Gastroesophageal sphincter (tissue), 3 donors: ENCODE results near the gene SDK2.

Source experiments
- EP300 ChIP-seq: sonication (generic); formaldehyde crosslinking; IDR thresholded peaks from one replicate; pipeline ENCODE4 v1.6.1; 2017; ENCODE audit warnings: antibody characterized with exemption, mild to moderate bottlenecking
- POLR2A ChIP-seq, 2 donors: fragments of 450-650 bp; IDR thresholded peaks; one replicate each; pipeline ENCODE4 v1.6.1; 2017; ENCODE audit warnings: antibody characterized with exemption in 2 of 2, mild to moderate bottlenecking in 2 of 2, moderate library complexity in 1 of 2
- POLR2AphosphoS5 ChIP-seq: sonication (generic); formaldehyde crosslinking; IDR thresholded peaks from one replicate; pipeline ENCODE4 v1.6.1; 2017; ENCODE audit warnings: antibody characterized with exemption
- TF ChIP-seq, protein P1 (sequence below), 4 experiments: fragments of 200-600 bp in 2 of 4; fragments of 450-650 bp in 2 of 4; sonication (generic) in 1 of 4; IDR thresholded peaks; one replicate each; pipeline ENCODE4 v1.5.1; 2017 to 2019; ENCODE audit warnings: antibody characterized with exemption in 4 of 4, mild to moderate bottlenecking in 2 of 4, moderate library complexity in 2 of 4

DNA sequence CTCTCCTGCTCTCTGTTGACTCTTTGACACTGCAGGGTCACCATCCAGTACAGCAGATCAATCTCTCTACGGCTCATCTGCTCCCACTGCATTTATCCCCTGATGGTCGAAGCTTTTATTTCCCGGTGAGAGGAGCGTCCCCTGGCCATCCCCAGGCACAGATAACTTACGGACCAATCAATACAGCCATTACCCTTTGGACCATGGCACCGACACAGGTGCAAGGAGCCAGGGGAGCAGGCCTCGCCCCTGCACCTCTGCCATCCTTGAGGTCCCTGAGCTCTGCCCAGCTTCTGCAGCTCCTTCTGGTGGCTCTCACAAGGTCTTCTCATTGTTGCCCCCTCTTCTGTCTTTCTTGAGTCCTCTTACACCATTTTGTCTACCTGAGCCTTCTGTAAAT, 115.6 kb downstream of the SDK2 start:
- TF ChIP-seq POLR2A (IDR thresholded peaks at IDR 0.05) (no peak), EP300 (no peak), POLR2AphosphoS5 (no peak)
- TF ChIP-seq, protein P1, sequence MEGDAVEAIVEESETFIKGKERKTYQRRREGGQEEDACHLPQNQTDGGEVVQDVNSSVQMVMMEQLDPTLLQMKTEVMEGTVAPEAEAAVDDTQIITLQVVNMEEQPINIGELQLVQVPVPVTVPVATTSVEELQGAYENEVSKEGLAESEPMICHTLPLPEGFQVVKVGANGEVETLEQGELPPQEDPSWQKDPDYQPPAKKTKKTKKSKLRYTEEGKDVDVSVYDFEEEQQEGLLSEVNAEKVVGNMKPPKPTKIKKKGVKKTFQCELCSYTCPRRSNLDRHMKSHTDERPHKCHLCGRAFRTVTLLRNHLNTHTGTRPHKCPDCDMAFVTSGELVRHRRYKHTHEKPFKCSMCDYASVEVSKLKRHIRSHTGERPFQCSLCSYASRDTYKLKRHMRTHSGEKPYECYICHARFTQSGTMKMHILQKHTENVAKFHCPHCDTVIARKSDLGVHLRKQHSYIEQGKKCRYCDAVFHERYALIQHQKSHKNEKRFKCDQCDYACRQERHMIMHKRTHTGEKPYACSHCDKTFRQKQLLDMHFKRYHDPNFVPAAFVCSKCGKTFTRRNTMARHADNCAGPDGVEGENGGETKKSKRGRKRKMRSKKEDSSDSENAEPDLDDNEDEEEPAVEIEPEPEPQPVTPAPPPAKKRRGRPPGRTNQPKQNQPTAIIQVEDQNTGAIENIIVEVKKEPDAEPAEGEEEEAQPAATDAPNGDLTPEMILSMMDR (IDR thresholded peaks at IDR 0.05): no peak
